Adrenal gland (tissue), 5 donors: ENCODE data around the gene ALKBH8.

Experiments
- POLR2A ChIP-seq, 2 donors: fragments of 450-650 bp; IDR thresholded peaks; one replicate each; pipeline ENCODE4 v1.6.1; 2017; ENCODE audit warnings: antibody characterized with exemption in 2 of 2, mild to moderate bottlenecking in 2 of 2, moderate library complexity in 1 of 2
- TF ChIP-seq, protein P1 (sequence below), 6 experiments: fragments of 450-650 bp in 4 of 6; fragments of 200-600 bp in 2 of 6; sonication (generic) in 1 of 6; IDR thresholded peaks; 1 replicate in 5 of 6; 2 replicates in 1 of 6; pipeline versions ENCODE4 v1.5.1 to v1.8.0; 2016 to 2021; ENCODE audit warnings: antibody characterized with exemption in 6 of 6, mild to moderate bottlenecking in 2 of 6, moderate library complexity in 1 of 6
- donor health status: DM: no; HTN: no; CAD: no.

GRCh38 chr11:107583629-107584195 is 18.2 kb upstream of the ALKBH8 start:
- TF ChIP-seq, protein P1, sequence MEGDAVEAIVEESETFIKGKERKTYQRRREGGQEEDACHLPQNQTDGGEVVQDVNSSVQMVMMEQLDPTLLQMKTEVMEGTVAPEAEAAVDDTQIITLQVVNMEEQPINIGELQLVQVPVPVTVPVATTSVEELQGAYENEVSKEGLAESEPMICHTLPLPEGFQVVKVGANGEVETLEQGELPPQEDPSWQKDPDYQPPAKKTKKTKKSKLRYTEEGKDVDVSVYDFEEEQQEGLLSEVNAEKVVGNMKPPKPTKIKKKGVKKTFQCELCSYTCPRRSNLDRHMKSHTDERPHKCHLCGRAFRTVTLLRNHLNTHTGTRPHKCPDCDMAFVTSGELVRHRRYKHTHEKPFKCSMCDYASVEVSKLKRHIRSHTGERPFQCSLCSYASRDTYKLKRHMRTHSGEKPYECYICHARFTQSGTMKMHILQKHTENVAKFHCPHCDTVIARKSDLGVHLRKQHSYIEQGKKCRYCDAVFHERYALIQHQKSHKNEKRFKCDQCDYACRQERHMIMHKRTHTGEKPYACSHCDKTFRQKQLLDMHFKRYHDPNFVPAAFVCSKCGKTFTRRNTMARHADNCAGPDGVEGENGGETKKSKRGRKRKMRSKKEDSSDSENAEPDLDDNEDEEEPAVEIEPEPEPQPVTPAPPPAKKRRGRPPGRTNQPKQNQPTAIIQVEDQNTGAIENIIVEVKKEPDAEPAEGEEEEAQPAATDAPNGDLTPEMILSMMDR (IDR thresholded peaks at IDR 0.05) = no peak
- TF ChIP-seq POLR2A (IDR thresholded peaks at IDR 0.05) = no peak
